ENCODE data around the gene PLEKHA8. TPM values are rescaled to one million over a fixed set of nuclear protein-coding genes. Genes with fewer than 3 reads are reported as not detected.

The PLEKHA8 gene
- total and polyA plus RNA-seq, 10 donors, result 1.4 to 13.6 (median 8.4) TPM

- Histone ChIP-seq H3K4me3 (no peak overlapping the region), H3K9me3 (no peaks in the 10 kb centered on the region), H3K27me3 (replicated peaks in 1 of 7) (no peaks in the 10 kb centered on the region), H3K4me1 (peaks cover 0 to 34% (median 10%) of the 10 kb centered on the region in 6 donors), H3K27ac (no peak overlapping the region), H3K36me3 (peaks cover 0 to 30% (median 2%) of the 10 kb centered on the region in 6 donors)
- DNase-seq, result no peak
- 80 to 96% (median 93%) methylated on average over 7 of the region's 7 CpGs for WGBS, 5 donors
- intact Hi-C loops (cut with DNase I; ENCODE audit: low total_unique reads), result no loop called here
- no peak for TF ChIP-seq POLR2A (IDR thresholded peaks at IDR 0.05)
These were observed 122.5 kb downstream of the PLEKHA8 start for GRCh38 chr7:30150711-30151110.

DNA sequence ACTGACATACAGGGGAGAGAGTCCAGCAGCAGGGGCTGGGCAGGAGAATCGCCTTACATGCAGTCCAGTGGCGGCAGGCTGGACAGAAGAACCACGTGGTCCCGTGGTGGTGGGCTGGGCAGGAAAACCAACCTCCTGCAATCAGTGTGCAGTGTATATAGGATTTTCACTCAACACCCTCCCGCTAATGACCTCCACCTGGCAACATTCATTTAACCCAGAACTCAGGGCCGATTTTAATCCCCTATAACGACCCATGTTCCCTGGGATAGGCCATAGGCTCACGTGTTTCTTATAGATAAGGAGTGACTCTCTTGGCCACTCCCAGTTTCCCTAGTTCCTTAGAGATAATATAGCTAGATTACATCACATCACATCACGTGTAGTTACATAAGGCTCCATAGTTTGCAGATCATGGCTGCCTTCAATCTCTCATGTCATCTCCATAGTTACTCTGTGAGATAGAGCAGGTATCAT is 125.9 kb downstream of the PLEKHA8 start:
- Histone ChIP-seq H3K4me3 (no peak overlapping the region), H3K27me3 (replicated peaks in 1 of 7) (no peaks in the 10 kb centered on the region), H3K36me3 (peaks cover 0 to 30% (median 2%) of the 10 kb centered on the region in 6 donors), H3K27ac (no peak overlapping the region), H3K4me1 (peaks cover 0 to 23% (median 10%) of the 10 kb centered on the region in 6 donors), H3K9me3 (no peaks in the 10 kb centered on the region)
- TF ChIP-seq POLR2A (IDR thresholded peaks at IDR 0.05) (no peak), CTCF (IDR thresholded peaks at IDR 0.05 in 8 of 11, conservative IDR thresholded peaks at IDR 0.05 in 3 of 11) (no peak), POLR2AphosphoS5 (IDR thresholded peaks at IDR 0.05) (no peak)
- DNase-seq, result no peak
- intact Hi-C loops (cut with DNase I; ENCODE audit: low total_unique reads), result no loop called here
- WGBS, 5 donors, result 80 to 93% (median 89%) methylated on average over 9 of the region's 9 CpGs

DNA sequence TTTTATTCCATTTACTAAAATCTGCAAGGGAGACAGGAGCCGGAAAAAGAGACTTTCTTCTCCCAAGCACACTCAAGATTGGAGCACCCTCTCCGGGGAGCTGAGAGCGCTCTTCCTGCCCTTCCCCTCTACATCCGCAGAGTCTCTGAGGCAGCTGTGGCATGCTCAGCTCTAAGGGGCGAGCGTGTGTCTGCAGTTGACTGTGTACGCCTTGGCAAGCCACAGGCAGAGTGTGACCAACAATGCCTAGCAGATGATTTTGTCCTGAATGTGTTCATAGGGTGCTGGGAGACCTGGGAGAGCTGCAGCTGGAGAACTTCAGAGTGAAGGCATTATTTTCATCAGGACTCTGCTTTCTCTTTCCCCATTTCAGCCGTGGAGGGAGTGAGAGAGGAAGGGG is 127.3 kb downstream of the PLEKHA8 start:
- TF ChIP-seq POLR2A (IDR thresholded peaks at IDR 0.05) (no peak), CTCF (IDR thresholded peaks at IDR 0.05 in 8 of 11, conservative IDR thresholded peaks at IDR 0.05 in 3 of 11) (no peak), POLR2AphosphoS5 (IDR thresholded peaks at IDR 0.05) (no peak)
- no peak for DNase-seq
- 65 to 73% (median 73%) methylated on average over 8 of the region's 8 CpGs for WGBS, 5 donors
- no peak overlapping the region for H3K4me3 ChIP-seq
- intact Hi-C loops (cut with DNase I; ENCODE audit: low total_unique reads), result no loop called here
- H3K27me3 ChIP-seq (replicated peaks in 1 of 7), result no peaks in the 10 kb centered on the region
- H3K9me3 ChIP-seq, result no peaks in the 10 kb centered on the region
- no peak overlapping the region for H3K27ac ChIP-seq
- peaks cover 0 to 30% (median 2%) of the 10 kb centered on the region in 6 donors for H3K36me3 ChIP-seq
- H3K4me1 ChIP-seq, result peaks cover 4 to 30% (median 16%) of the 10 kb centered on the region in 6 donors

DNA sequence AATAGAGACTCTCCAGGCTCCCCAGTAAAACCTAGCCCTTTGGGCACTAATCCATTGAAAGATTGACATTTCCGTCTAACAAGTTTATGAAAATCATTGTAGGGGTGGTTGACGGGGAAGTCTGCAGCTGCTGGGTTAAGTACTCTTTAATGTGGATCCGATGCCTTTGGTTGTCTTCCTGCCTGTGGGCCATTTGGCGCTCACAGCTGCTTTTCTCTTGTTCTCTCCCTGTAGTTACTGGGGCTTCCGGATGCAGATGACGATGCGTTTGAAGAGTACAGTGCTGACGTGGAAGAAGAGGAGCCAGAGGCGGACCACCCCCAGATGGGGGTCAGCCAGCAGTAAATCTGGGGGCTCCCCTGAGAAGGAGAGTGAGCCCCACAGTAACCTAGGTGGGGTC is 129.0 kb downstream of the PLEKHA8 start:
- no peak overlapping the region for H3K27ac ChIP-seq

More for the DNA sequence above, 129.0 kb downstream of the PLEKHA8 start:
- intact Hi-C loops (cut with DNase I; ENCODE audit: low total_unique reads), result no loop called here
- Histone ChIP-seq H3K27me3 (replicated peaks in 1 of 7) (no peaks in the 10 kb centered on the region), H3K4me3 (no peak overlapping the region), H3K36me3 (peaks cover 0 to 17% (median 2%) of the 10 kb centered on the region in 6 donors), H3K9me3 (no peaks in the 10 kb centered on the region), H3K4me1 (peaks cover 4 to 48% (median 26%) of the 10 kb centered on the region in 6 donors)
- no peak for DNase-seq
- WGBS, 5 donors, result 39 to 72% (median 67%) methylated on average over 9 of the region's 9 CpGs
- TF ChIP-seq POLR2AphosphoS5 (IDR thresholded peaks at IDR 0.05), result no peak
- TF ChIP-seq POLR2A (IDR thresholded peaks at IDR 0.05), result no peak
- no peak for TF ChIP-seq CTCF (IDR thresholded peaks at IDR 0.05 in 8 of 11, conservative IDR thresholded peaks at IDR 0.05 in 3 of 11)
